AG09309 (cell line): ENCODE results near the gene NFKB1.
"Not testable (repeated sequence)": the region's sequence is repeated elsewhere in the genome, so short reads cannot be mapped to it uniquely, and the experiment has no call there.

Experiments used
- DNase-seq: peaks from one replicate; pipeline ENCODE4 v3.0.0-alpha.2; 2010; ENCODE audit warnings: low read depth
- H3K4me3 ChIP-seq: 2 replicates; pipeline ENCODE4 v1.5.1; 2011; ENCODE audit warnings: mild to moderate bottlenecking, low read depth, low read length, moderate library complexity; ENCODE audit not compliant: control insufficient read depth
- CTCF ChIP-seq: IDR thresholded peaks from 2 replicates; pipeline ENCODE4 v1.5.1; 2011; ENCODE audit warnings: mild to moderate bottlenecking, low read depth, low read length, inconsistent platforms; ENCODE audit not compliant: insufficient read depth, control insufficient read depth; ENCODE audit errors: missing control alignments

NFKB1 gene

GRCh38 chr4:102610476-102610875 is 109.3 kb downstream of the NFKB1 start:
- no peak for DNase-seq
- H3K4me3 ChIP-seq, result no peak overlapping the region
- no peak for TF ChIP-seq CTCF

- no peak for TF ChIP-seq CTCF
- DNase-seq, result no peak
- no peak overlapping the region for H3K4me3 ChIP-seq
Measured at GRCh38 chr4:102612210-102612609, 111.1 kb downstream of the NFKB1 start.

DNA sequence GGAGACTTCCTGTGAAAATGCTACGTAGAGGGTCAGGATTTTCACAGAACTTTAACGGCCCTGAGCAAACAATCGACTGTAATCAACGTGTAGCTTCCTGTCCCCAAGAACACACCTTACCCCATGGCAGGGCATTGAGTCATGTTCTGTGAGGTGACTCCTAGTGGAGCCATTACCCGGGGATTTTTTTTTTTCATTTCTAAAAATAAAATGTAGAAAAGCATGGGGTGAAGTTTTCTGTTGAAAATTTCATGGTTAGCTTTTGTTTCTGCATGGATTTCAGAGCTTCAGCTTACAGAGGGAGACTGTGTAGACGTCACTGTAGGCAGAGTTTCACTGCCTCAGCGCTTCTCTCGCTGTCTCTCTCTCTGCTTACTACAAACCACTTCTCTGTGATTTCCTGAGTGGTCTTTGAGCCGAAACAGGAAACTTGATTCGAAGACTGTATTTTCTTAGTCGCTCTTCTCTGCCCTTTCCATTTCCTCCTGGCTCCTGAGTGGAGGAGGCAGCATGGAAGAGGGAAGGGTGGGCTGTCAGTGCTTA is 111.7 kb downstream of the NFKB1 start:
- H3K4me3 ChIP-seq, result no peak overlapping the region
- no peak for DNase-seq
- no peak for TF ChIP-seq CTCF

GRCh38 chr4:102614801-102615200 is 113.6 kb downstream of the NFKB1 start:
- no peak overlapping the region for H3K4me3 ChIP-seq
- DNase-seq, result no peak
- no peak for TF ChIP-seq CTCF

DNA sequence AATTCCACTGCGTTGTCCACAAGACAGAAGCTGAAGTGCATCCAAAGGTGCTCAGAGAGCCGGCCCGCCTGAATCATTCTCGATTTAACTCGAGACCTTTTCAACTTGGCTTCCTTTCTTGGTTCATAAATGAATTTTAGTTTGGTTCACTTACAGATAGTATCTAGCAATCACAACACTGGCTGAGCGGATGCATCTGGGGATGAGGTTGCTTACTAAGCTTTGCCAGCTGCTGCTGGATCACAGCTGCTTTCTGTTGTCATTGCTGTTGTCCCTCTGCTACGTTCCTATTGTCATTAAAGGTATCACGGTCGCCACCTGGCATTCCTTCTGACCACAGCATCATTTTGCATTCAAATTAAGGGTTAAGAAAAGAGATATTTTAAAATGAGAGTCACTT is 115.5 kb downstream of the NFKB1 start:
- no peak for TF ChIP-seq CTCF
- DNase-seq, result no peak

GRCh38 chr4:102619021-102619420 is 117.9 kb downstream of the NFKB1 start:
- not testable (repeated sequence) for H3K4me3 ChIP-seq, DNase-seq

More for the DNA sequence above, 115.5 kb downstream of the NFKB1 start:
- no peak overlapping the region for H3K4me3 ChIP-seq

DNA sequence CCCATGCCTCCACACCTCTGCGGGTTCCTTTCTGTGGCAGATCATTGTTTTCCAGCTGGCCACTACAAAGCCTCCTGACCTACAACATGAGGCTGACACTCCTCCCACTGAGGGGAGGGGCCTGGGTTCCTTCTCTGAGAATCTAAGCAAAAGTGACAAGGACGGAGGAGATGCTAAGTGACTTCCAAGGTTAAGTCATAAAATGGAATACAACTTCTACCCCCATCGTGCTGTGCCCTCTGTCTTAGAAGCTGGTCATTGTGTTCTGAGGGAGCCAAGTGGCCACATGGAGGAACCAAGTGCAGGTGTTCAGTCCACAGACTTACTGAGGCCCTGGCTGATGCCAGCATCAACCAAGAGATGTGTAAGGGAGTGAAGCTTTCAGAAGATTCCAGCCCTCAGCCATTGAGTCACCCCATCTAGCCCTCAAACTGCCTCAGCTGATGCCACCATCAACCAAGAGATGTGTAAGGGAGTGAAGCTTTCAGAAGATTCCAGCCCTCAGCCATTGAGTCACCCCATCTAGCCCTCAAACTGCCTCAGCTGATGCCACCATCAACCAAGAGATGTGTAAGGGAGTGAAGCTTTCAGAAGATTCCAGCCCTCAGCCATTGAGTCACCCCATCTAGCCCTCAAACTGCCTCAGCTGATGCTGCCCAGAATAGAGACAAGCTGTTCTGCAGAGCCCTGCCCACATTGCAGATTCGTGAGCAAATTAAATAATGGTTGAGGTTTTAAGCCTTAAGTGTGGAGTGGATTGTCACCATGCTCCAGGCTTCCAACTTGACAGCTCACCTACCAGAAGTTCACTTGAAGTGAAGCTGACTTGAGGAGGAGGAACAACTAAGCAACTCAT is 118.8 kb downstream of the NFKB1 start:
- not testable (repeated sequence) for DNase-seq, H3K4me3 ChIP-seq
